ENCODE measurements around the gene RIMS4. TPM values are rescaled to one million over a fixed set of nuclear protein-coding genes. Genes with fewer than 3 reads are reported as not detected.
"Not testable (repeated sequence)": the region's sequence is repeated elsewhere in the genome, so short reads cannot be mapped to it uniquely, and the experiment has no call there.

Gene RIMS4
- total RNA-seq, 1 donor from 2014 or later: not detected

DNA sequence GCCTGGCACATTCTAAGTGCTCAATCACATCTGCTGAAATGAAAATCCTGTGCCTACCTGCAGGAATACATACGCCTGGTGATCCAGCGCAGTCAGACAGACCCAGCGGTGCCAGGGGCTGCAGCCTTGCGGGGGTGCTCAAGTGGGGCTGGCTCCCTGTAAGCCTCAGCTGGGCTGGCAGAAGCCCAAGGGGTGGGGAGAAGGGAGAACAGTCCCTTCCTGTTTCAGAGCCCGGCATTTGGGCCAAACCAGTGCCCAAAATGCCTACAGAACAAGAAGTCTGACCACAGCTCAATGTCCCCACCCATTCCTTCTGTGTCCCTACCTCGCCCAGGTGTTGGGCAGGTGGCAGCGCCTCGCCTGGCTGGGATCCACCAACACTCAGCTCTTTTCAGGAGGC is 42.1 kb downstream of the RIMS4 start:
- intact Hi-C loops (cut with micrococcal nuclease): no loop called here
- Mint-ChIP-seq H3K4me3 (no peak overlapping the region), H3K27me3 (peaks cover 20% of the 10 kb centered on the region), H3K27ac (no peak overlapping the region), H3K4me1 (peaks cover 17% of the 10 kb centered on the region), H3K36me3 (ENCODE audit: low read depth) (no peaks in the 10 kb centered on the region), H3K9me3 (no peaks in the 10 kb centered on the region)
- POLR2A ChIA-PET: no interaction called here
- CTCF ChIA-PET: no interaction called here
- DNase-seq: no peak
- no peak for ATAC-seq (ENCODE audit: low read depth)
- TF ChIP-seq, protein P1, sequence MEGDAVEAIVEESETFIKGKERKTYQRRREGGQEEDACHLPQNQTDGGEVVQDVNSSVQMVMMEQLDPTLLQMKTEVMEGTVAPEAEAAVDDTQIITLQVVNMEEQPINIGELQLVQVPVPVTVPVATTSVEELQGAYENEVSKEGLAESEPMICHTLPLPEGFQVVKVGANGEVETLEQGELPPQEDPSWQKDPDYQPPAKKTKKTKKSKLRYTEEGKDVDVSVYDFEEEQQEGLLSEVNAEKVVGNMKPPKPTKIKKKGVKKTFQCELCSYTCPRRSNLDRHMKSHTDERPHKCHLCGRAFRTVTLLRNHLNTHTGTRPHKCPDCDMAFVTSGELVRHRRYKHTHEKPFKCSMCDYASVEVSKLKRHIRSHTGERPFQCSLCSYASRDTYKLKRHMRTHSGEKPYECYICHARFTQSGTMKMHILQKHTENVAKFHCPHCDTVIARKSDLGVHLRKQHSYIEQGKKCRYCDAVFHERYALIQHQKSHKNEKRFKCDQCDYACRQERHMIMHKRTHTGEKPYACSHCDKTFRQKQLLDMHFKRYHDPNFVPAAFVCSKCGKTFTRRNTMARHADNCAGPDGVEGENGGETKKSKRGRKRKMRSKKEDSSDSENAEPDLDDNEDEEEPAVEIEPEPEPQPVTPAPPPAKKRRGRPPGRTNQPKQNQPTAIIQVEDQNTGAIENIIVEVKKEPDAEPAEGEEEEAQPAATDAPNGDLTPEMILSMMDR (IDR thresholded peaks at IDR 0.05): no peak

DNA sequence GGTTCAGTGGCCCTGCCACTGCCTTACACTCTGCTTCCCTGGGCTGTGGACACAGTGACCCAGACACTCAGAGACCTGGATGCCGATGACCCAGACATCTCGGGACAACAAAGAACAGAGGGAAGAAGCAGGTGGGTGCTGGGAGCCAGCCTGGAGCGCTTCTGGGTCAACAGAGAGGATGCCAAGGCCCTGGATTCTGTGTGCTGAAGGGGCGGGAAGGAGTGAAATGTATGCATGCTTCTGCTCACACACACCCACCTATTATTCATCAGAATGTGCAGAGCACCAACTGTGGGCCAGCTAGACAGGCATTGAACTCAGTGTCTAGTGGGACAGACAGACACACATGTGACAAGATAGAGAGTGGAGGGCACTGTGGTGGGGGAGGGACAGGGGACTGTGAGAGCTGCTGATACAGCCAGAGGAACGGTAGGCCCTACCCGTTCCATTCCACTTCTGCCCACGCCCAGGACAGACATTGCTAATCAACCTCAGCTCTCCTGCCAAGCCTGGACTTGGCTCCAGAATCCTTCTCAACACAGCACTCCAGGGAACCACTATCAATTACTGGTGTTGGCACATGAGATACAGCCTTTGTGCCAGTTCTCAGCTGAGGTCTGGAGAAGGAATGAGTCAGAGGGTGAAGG is 44.5 kb downstream of the RIMS4 start:
- POLR2A ChIA-PET: no interaction called here
- Mint-ChIP-seq H3K27me3 (peaks cover 12% of the 10 kb centered on the region), H3K27ac (no peak overlapping the region), H3K4me1 (peaks cover 17% of the 10 kb centered on the region), H3K4me3 (no peak overlapping the region), H3K36me3 (ENCODE audit: low read depth) (no peaks in the 10 kb centered on the region), H3K9me3 (no peaks in the 10 kb centered on the region)
- ATAC-seq (ENCODE audit: low read depth): no peak
- TF ChIP-seq, protein P1 (IDR thresholded peaks at IDR 0.05): no peak
- intact Hi-C loops (cut with micrococcal nuclease): no loop called here
- no peak for DNase-seq
- CTCF ChIA-PET: no interaction called here

DNA sequence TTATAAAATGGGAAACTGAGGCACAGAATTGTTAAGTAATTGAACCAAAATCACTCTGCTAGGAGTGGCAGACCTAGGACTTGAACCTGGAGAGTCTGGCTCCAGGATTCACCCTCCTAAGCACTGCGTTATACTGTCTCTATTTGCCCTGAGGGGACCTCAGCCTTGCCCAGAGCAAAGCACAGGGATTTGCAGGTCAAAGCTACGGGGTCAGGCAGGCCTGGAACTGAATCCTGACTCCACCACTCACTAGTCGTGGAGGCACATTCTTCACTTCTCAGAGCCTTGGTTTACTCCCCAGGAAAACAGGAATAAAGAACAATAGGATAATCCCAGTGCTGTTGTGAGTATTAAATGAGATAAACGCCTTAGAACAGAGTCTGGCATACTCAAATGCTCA is 45.3 kb downstream of the RIMS4 start:
- ChIA-PET CTCF (no interaction called here), POLR2A (no interaction called here)
- no peaks in the 10 kb centered on the region for H3K9me3 Mint-ChIP-seq
- peaks cover 12% of the 10 kb centered on the region for H3K27me3 Mint-ChIP-seq
- H3K27ac Mint-ChIP-seq: no peak overlapping the region
- intact Hi-C loops (cut with micrococcal nuclease): no loop called here
- no peak for DNase-seq
- H3K4me3 Mint-ChIP-seq: no peak overlapping the region
- no peaks in the 10 kb centered on the region for H3K36me3 Mint-ChIP-seq (ENCODE audit: low read depth)
- H3K4me1 Mint-ChIP-seq: peaks cover 15% of the 10 kb centered on the region
- ATAC-seq (ENCODE audit: low read depth): no peak
- TF ChIP-seq, protein P1 (IDR thresholded peaks at IDR 0.05): no peak

DNA sequence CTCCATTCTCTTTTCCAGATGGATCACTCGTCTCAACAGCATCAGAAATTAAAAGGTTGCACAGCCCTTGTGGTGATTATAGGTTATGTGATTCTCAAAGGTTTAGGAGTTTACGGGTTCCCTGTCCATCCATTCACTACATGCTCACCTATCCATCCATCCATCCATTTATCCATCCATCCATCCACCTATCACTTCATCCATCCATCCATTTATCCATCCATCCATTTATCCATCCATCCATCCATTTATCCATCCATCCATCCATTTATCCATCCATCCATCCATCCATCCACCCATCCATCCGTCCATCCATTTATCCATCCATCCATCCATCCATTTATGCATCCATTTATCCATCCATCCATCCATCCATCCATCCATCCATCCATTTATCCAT is 46.5 kb downstream of the RIMS4 start:
- H3K27me3 Mint-ChIP-seq: peaks cover 15% of the 10 kb centered on the region
- not testable (repeated sequence) for H3K9me3 Mint-ChIP-seq; ATAC-seq (ENCODE audit: low read depth)

DNA sequence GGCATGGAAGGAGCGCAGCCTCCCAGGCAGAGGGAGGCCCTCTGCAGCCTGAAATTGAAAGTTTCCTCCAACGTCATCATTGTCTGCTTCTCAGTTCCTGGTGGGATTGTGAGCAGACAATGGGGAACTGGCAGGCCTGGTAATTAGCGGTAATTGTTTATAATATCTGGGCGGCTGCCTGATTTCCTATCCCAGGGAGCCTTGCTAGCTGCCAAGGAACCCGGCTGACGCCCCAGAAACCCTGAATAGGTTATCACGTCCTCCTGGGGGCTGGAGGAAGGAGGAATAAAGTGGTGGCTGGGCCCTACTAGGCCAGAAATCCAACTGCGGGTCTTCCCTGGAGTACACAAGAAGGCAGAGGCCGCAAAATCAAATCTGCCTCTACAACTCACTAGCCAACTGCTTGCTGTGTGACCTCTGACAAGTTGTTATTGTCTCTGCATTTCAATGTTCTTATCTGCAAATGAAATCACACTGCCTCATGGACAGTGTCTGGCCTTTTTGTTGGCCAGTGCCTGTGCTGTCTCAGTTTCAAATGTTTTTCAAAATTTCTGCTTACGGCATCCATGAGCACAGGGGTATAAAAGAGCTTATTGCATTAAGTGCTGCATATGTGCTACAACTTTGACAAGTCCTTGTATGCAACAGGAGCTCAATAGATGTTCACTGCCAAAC is 47.7 kb downstream of the RIMS4 start:
- TF ChIP-seq, protein P1 (IDR thresholded peaks at IDR 0.05): no peak
- Mint-ChIP-seq H3K36me3 (ENCODE audit: low read depth) (no peaks in the 10 kb centered on the region), H3K4me1 (no peaks in the 10 kb centered on the region), H3K9me3 (no peaks in the 10 kb centered on the region), H3K4me3 (no peak overlapping the region), H3K27me3 (peaks cover 16% of the 10 kb centered on the region), H3K27ac (no peak overlapping the region)
- DNase-seq (no peak), ATAC-seq (ENCODE audit: low read depth) (no peak)
- intact Hi-C loops (cut with micrococcal nuclease): no loop called here
- POLR2A ChIA-PET: no interaction called here
- CTCF ChIA-PET: no interaction called here

More for the DNA sequence above, 46.5 kb downstream of the RIMS4 start:
- CTCF ChIA-PET; POLR2A ChIA-PET; intact Hi-C loops (cut with micrococcal nuclease); H3K4me1 Mint-ChIP-seq; H3K36me3 Mint-ChIP-seq (ENCODE audit: low read depth); H3K4me3 Mint-ChIP-seq; H3K27ac Mint-ChIP-seq; DNase-seq: not testable (repeated sequence)
